H1 (cell line): ENCODE results near the gene PDCD6IP. TPM values are rescaled to one million over a fixed set of nuclear protein-coding genes. Genes with fewer than 3 reads are reported as not detected.

Experiments
- CTCF ChIA-PET: fragments of 300-600 bp; sonication (Branson Sonifier 250); formaldehyde crosslinking; loops from one replicate; lab custom pipeline; 2021; ENCODE audit not compliant: partially characterized antibody; lab: Charles Lee
- POLR2A ChIA-PET: fragments of 300-600 bp; sonication (Branson Sonifier 250); formaldehyde crosslinking; loops from one replicate; lab custom pipeline; 2021; ENCODE audit warnings: inconsistent platforms; ENCODE audit not compliant: partially characterized antibody; lab: Charles Lee
- DNase-seq, 2 experiments: peaks; one replicate each; pipeline versions ENCODE4 v3.0.0 to v3.0.0-alpha.2; 2010 to 2022; ENCODE audit warnings: low spot score in 2 of 2, low read depth in 1 of 2, mixed read lengths in 1 of 2
- FAIRE-seq: peaks from 2 replicates; lab custom pipeline; 2011; peaks lifted over from hg19 to GRCh38; lab: Jason Lieb, UNC
- H2AFZ ChIP-seq: 2 replicates; pipeline ENCODE4 v1.8.1; 2012; ENCODE audit warnings: low read length, inconsistent platforms
- H2AK5ac ChIP-seq: 2 replicates; pipeline ENCODE4 v1.6.1; 2013; ENCODE audit warnings: low read depth, low read length
- H2BK120ac ChIP-seq: replicated peaks from 2 replicates; pipeline ENCODE3; 2013; ENCODE audit warnings: low read depth, low read length, inconsistent platforms
- H2BK12ac ChIP-seq: 2 replicates; pipeline ENCODE4 v1.6.1; 2013; ENCODE audit warnings: low read depth, low read length
- H2BK15ac ChIP-seq: 2 replicates; pipeline ENCODE4 v1.6.1; 2013; ENCODE audit warnings: low read length
- H2BK20ac ChIP-seq: 2 replicates; pipeline ENCODE4 v1.6.1; 2013; ENCODE audit warnings: low read length
- H2BK5ac ChIP-seq: 2 replicates; pipeline ENCODE4 v1.6.1; 2013; ENCODE audit warnings: low read depth, low read length
- H3K14ac ChIP-seq: 2 replicates; pipeline ENCODE4 v1.6.1; 2013; ENCODE audit warnings: inconsistent platforms; ENCODE audit not compliant: insufficient read length
- H3K18ac ChIP-seq: 2 replicates; pipeline ENCODE4 v1.6.1; 2013; ENCODE audit warnings: low read length; ENCODE audit errors: extremely low read depth
- H3K23ac ChIP-seq: 2 replicates; pipeline ENCODE4 v1.6.1; 2013; ENCODE audit warnings: inconsistent platforms; ENCODE audit not compliant: insufficient read length
- H3K23me2 ChIP-seq: 2 replicates; pipeline ENCODE4 v1.6.1; 2013; ENCODE audit warnings: low read depth, low read length
- H3K27ac ChIP-seq: 2 replicates; pipeline ENCODE4 v1.6.1; 2011; ENCODE audit warnings: low read depth, low read length, inconsistent platforms
- H3K27me3 ChIP-seq, 4 experiments: replicated peaks in 1 of 4; 1 replicate in 1 of 4; 2 replicates in 3 of 4; pipeline versions ENCODE4 v1.6.1 to v1.8.1; 2011 to 2013; ENCODE audit warnings: low read length in 3 of 4, mild to moderate bottlenecking in 3 of 4, inconsistent platforms in 2 of 4, mixed read lengths in 2 of 4, moderate library complexity in 1 of 4; ENCODE audit not compliant: control insufficient read depth in 3 of 4, insufficient read depth in 3 of 4; ENCODE audit errors: extremely low read depth in 1 of 4
- H3K36me3 ChIP-seq, 4 experiments: 2 replicates each; pipeline versions ENCODE4 v1.6.1 to v1.8.1; 2011 to 2013; ENCODE audit warnings: mild to moderate bottlenecking in 4 of 4, low read length in 3 of 4, moderate library complexity in 2 of 4, control low read depth in 1 of 4, inconsistent platforms in 1 of 4; ENCODE audit not compliant: insufficient read depth in 4 of 4, control insufficient read depth in 2 of 4
- H3K4ac ChIP-seq: replicated peaks from 2 replicates; pipeline ENCODE3; 2013; ENCODE audit warnings: low read length, low read depth, mixed read lengths, inconsistent platforms; ENCODE audit not compliant: insufficient read length
- H3K4me1 ChIP-seq, 4 experiments: replicated peaks in 1 of 4; 1 replicate in 1 of 4; 2 replicates in 3 of 4; pipeline versions ENCODE4 v1.6.1 to v1.8.1; 2011 to 2013; ENCODE audit warnings: low read length in 3 of 4, inconsistent platforms in 2 of 4, mixed read lengths in 1 of 4; ENCODE audit not compliant: insufficient read depth in 4 of 4, control insufficient read depth in 3 of 4
- H3K4me2 ChIP-seq, 2 experiments: 2 replicates each; pipeline versions ENCODE4 v1.6.1 to v1.8.1; 2011 to 2013; ENCODE audit warnings: low read depth in 2 of 2, low read length in 2 of 2, control low read depth in 1 of 2, inconsistent platforms in 1 of 2, mild to moderate bottlenecking in 1 of 2; ENCODE audit not compliant: insufficient read depth in 1 of 2
- H3K4me3 ChIP-seq, 4 experiments: fragments of 200-600, 300-600 bp in 1 of 4; sonication (generic), shearing (Covaris generic), sonication (Bioruptor Twin) in 1 of 4; 2 replicates each; pipeline versions ENCODE4 v1.5.1 to v1.8.1; 2011 to 2016; ENCODE audit warnings: low read length in 4 of 4, low read depth in 3 of 4, control low read depth in 2 of 4, inconsistent platforms in 2 of 4, mild to moderate bottlenecking in 2 of 4, mixed read lengths in 1 of 4, moderate library complexity in 1 of 4; ENCODE audit not compliant: insufficient read depth in 2 of 4; ENCODE audit errors: extremely low read depth in 1 of 4
- H3K56ac ChIP-seq: replicated peaks from 2 replicates; pipeline ENCODE3; 2013; ENCODE audit warnings: low read depth, mild to moderate bottlenecking, mixed read lengths, low read length, inconsistent platforms; ENCODE audit not compliant: insufficient read length
- H3K79me1 ChIP-seq: 2 replicates; pipeline ENCODE4 v1.6.1; 2013; ENCODE audit warnings: low read depth, low read length, control low read depth
- H3K79me2 ChIP-seq, 2 experiments: 2 replicates each; pipeline versions ENCODE4 v1.6.1 to v1.8.1; 2012 to 2013; ENCODE audit warnings: low read length in 2 of 2, mild to moderate bottlenecking in 2 of 2, inconsistent platforms in 1 of 2; ENCODE audit not compliant: insufficient read depth in 2 of 2, control insufficient read depth in 1 of 2
- H3K9ac ChIP-seq, 4 experiments: replicated peaks in 1 of 4; 1 replicate in 1 of 4; 2 replicates in 3 of 4; pipeline versions ENCODE4 v1.6.1 to v1.8.1; 2011 to 2013; ENCODE audit warnings: low read depth in 3 of 4, low read length in 3 of 4, control low read depth in 2 of 4, mild to moderate bottlenecking in 2 of 4, moderate library complexity in 2 of 4, inconsistent platforms in 1 of 4; ENCODE audit errors: extremely low read depth in 1 of 4
- H3K9me3 ChIP-seq, 2 experiments: 2 replicates each; pipeline versions ENCODE4 v1.6.1 to v1.8.1; 2012 to 2013; ENCODE audit warnings: mild to moderate bottlenecking in 2 of 2, moderate library complexity in 2 of 2, control low read depth in 1 of 2, inconsistent platforms in 1 of 2, low read depth in 1 of 2, low read length in 1 of 2, mixed read lengths in 1 of 2; ENCODE audit not compliant: insufficient read depth in 2 of 2
- H4K20me1 ChIP-seq, 2 experiments: replicated peaks in 1 of 2; 2 replicates each; pipeline versions ENCODE3 to v1.8.1; 2011 to 2013; ENCODE audit warnings: inconsistent platforms in 2 of 2, low read length in 2 of 2, mild to moderate bottlenecking in 1 of 2; ENCODE audit not compliant: insufficient read depth in 2 of 2, control insufficient read depth in 1 of 2
- H4K5ac ChIP-seq: 2 replicates; pipeline ENCODE4 v1.6.1; 2013; ENCODE audit warnings: low read length, low read depth, mixed read lengths, inconsistent platforms; ENCODE audit not compliant: insufficient read length
- H4K8ac ChIP-seq: 2 replicates; pipeline ENCODE4 v1.8.0; 2013; ENCODE audit warnings: mild to moderate bottlenecking, moderate library complexity, low read length, inconsistent platforms; ENCODE audit not compliant: insufficient read depth; ENCODE audit errors: extremely low read depth
- H4K91ac ChIP-seq: replicated peaks from 2 replicates; pipeline ENCODE3; 2013; ENCODE audit warnings: low read length, mixed read lengths, inconsistent platforms; ENCODE audit not compliant: insufficient read length
- CREB1 ChIP-seq: IDR thresholded peaks from 2 replicates; pipeline ENCODE4 v1.6.1; 2012; ENCODE audit warnings: inconsistent platforms
- CTBP2 ChIP-seq: IDR thresholded peaks from 2 replicates; pipeline ENCODE4 v1.7.0; 2011; ENCODE audit warnings: borderline replicate concordance, mild to moderate bottlenecking, moderate library complexity, mixed read lengths, low read length; ENCODE audit not compliant: insufficient read depth, insufficient read length
- KDM5A ChIP-seq: fragments of 200-600 bp; IDR thresholded peaks from 2 replicates; pipeline ENCODE4 v1.7.1; 2012; ENCODE audit warnings: mild to moderate bottlenecking, low read length, inconsistent platforms, mixed read lengths
- MAFK ChIP-seq: IDR thresholded peaks from 2 replicates; pipeline ENCODE4 v1.6.1; 2012; ENCODE audit warnings: low read depth, mild to moderate bottlenecking, improper control_type of control experiment, low read length
- NRF1 ChIP-seq: IDR thresholded peaks from 2 replicates; pipeline ENCODE4 v1.6.1; 2011; ENCODE audit warnings: mild to moderate bottlenecking, low read depth, low read length, improper control_type of control experiment
- SP1 ChIP-seq: IDR thresholded peaks from 2 replicates; pipeline ENCODE4 v1.6.1; 2011; ENCODE audit warnings: low read depth, low read length
- SRF ChIP-seq: IDR thresholded peaks from 2 replicates; pipeline ENCODE4 v1.6.1; 2011; ENCODE audit warnings: mild to moderate bottlenecking, low read depth, low read length, moderate library complexity
- TEAD4 ChIP-seq: IDR thresholded peaks from 2 replicates; pipeline ENCODE4 v1.6.1; 2012; ENCODE audit warnings: low read depth, low read length, inconsistent platforms, mixed read lengths
- WGBS, 2 experiments: shearing (Covaris generic) in 1 of 2; methylation state at CpG; one replicate each; pipeline versions ENCODE4 v1.1.6 to v1.1.7; 2013 to 2015; ENCODE audit warnings: low lambda C conversion rate in 2 of 2, mixed read lengths in 2 of 2, inconsistent platforms in 1 of 2, low coverage in 1 of 2, missing lambda C conversion rate in 1 of 2; ENCODE audit not compliant: insufficient replicate concordance in 2 of 2, insufficient coverage in 1 of 2, insufficient read length in 1 of 2; ENCODE audit errors: extremely low coverage in 1 of 2, missing lambda C conversion rate in 1 of 2; 5-methylcytosine and 5-hydroxymethylcytosine counted together
- polyA plus RNA-seq, 7 experiments: library from polyadenylated mRNA; depleted of rRNA in 3 of 7; stranded (reverse) in 5 of 7; unstranded in 2 of 7; fragments of >200 nt in 5 of 7; fragments of 200-250 nt in 2 of 7; gene quantifications; 1 replicate in 5 of 7; 2 replicates in 1 of 7; 4 replicates in 1 of 7; pipeline versions ENCODE4 v1.2.1 to v1.2.3, GENCODE V29; 2011 to 2013; ENCODE audit warnings: missing spikeins in 2 of 7, mixed read lengths in 2 of 7
- total RNA-seq: library from RNA; stranded (reverse); fragmentation: NEBNext Ultra II Directional; extraction: Animal tissue kit (Norgen Biotek cat#: 25700); gene quantifications from 2 replicates; pipeline ENCODE4 v1.2.1, GENCODE V29; 2021

The PDCD6IP gene
- total and polyA plus RNA-seq, 2 of the 8 experiments (the other 6 are each of a cell fraction or from before 2014, with no cell fraction given): 61.7 to 155 TPM

DNA sequence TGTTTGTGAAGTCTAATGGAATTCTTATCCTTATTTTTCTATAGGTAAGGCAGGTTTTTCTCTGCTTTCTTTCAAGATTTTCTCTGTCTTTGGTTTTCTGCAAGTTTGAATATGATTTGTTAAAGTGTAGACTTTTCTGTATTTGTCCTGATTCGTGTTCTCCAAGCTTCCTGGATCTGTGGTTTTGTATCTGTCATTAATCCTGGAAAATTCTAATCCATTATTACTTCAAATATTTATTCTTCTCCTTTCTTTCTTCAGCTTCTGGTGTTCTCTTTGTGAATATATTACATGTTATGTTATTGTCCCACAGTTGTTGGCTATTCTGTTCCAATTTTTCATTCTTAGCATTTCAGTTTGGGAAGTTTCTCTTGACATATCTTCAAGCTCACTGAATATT lies 76.4 kb downstream of the PDCD6IP start:
- Histone ChIP-seq H3K79me2 (no peaks in the 10 kb centered on the region), H2BK20ac (no peak overlapping the region), H4K5ac (no peak overlapping the region), H2BK15ac (no peak overlapping the region), H3K23ac (no peak overlapping the region), H3K4ac (no peak overlapping the region), H4K91ac (no peak overlapping the region), H3K56ac (no peak overlapping the region), H3K23me2 (no peaks in the 10 kb centered on the region), H3K9ac (no peak overlapping the region), H4K8ac (no peak overlapping the region), H4K20me1 (peaks cover 0 to 2% of the 10 kb centered on the region in 2 experiments), H2AFZ (no peak overlapping the region), H2BK5ac (no peak overlapping the region), H2AK5ac (no peak overlapping the region), H3K27ac (no peak overlapping the region), H3K27me3 (no peaks in the 10 kb centered on the region), H3K79me1 (no peaks in the 10 kb centered on the region), H2BK12ac (no peak overlapping the region), H3K36me3 (no peaks in the 10 kb centered on the region), H3K4me3 (no peak overlapping the region), H2BK120ac (no peak overlapping the region), H3K4me1 (peaks cover 0 to 6% (median 4%) of the 10 kb centered on the region in 4 experiments; a peak in 4 of 7 replicates), H3K9me3 (no peaks in the 10 kb centered on the region), H3K18ac (no peak overlapping the region), H3K4me2 (no peak overlapping the region), H3K14ac (no peak overlapping the region)
- FAIRE-seq (no peak), DNase-seq (no peak)
- CTCF ChIA-PET: interaction anchor here (0.8 to 2.3 kb wide), 3 partner anchors 9 to 105 kb away, joined by 3 to 13 read pairs (median 3); no protein-coding TSS in a partner anchor
- 85% methylated on average over 1 of the region's 1 CpG; no CpG with 5 or more reads in 1 of the 2 experiments for WGBS, 2 experiments
- no peak for TF ChIP-seq SRF
- no peak for TF ChIP-seq MAFK
- no peak for TF ChIP-seq KDM5A
- no peak for TF ChIP-seq CTBP2
- no peak for TF ChIP-seq CREB1
- TF ChIP-seq SP1: no peak
- TF ChIP-seq TEAD4: no peak
- TF ChIP-seq NRF1: no peak
- POLR2A ChIA-PET: no interaction called here
